GM12878 (cell line): ENCODE results near the gene MOV10L1. TPM values are rescaled to one million over a fixed set of nuclear protein-coding genes. Genes with fewer than 3 reads are reported as not detected.

Experiments used
- ATAC-seq: fragments of 200-7000 bp; cut with Tn5 transposase; 3 replicates; pipeline ENCODE4 v1.9.1; 2020; ENCODE audit warnings: mild to moderate bottlenecking, moderate library complexity
- BruUV-seq: library from RNA; stranded (reverse); fragments of 400-500 nt; replicated peaks from 2 replicates; lab custom pipeline; 2021; lab: Mats Ljungman, UMichigan
- CTCF ChIA-PET: fragments of 300-600 bp; sonication (Branson Sonifier 250); formaldehyde crosslinking; extraction: SDS; loops from one replicate; lab custom pipeline; 2021; ENCODE audit warnings: inconsistent platforms; lab: Yijun Ruan, JAX
- POLR2A ChIA-PET: fragments of 350-600 bp; formaldehyde crosslinking; extraction: SDS; loops from one replicate; lab custom pipeline; 2021; ENCODE audit warnings: inconsistent platforms; lab: Charles Lee
- RAD21 ChIA-PET: fragments of 300-600 bp; sonication (Branson Sonifier 250); formaldehyde crosslinking; loops from one replicate; lab custom pipeline; 2023; ENCODE audit warnings: antibody characterized with exemption; ENCODE audit not compliant: unreplicated experiment; lab: Charles Lee
- SMC1A ChIA-PET: fragments of 300-600 bp; sonication (Branson Sonifier 250); formaldehyde crosslinking; loops from one replicate; lab custom pipeline; 2023; ENCODE audit not compliant: unreplicated experiment, uncharacterized antibody; lab: Charles Lee
- DNase-seq: peaks from one replicate; pipeline ENCODE4 v3.0.0-alpha.2; 2011; ENCODE audit warnings: low read depth, low spot score
- FAIRE-seq: peaks from 3 replicates; lab custom pipeline; 2011; peaks lifted over from hg19 to GRCh38; lab: Jason Lieb, UNC
- H2AFZ ChIP-seq: 2 replicates; pipeline ENCODE4 v1.6.0; 2011; ENCODE audit warnings: low read depth, low read length, control low read depth; ENCODE audit not compliant: control insufficient read depth
- H3K27ac ChIP-seq: 2 replicates; pipeline ENCODE4 v1.5.1; 2011; ENCODE audit warnings: control low read depth; ENCODE audit not compliant: control insufficient read depth, insufficient read depth
- H3K27me3 ChIP-seq, 2 experiments: replicated peaks in 1 of 2; 2 replicates each; pipeline versions ENCODE4 v1.6.0 to v1.6.1; 2011; ENCODE audit warnings: low read length in 1 of 2; ENCODE audit not compliant: control insufficient read depth in 2 of 2, insufficient read depth in 2 of 2
- H3K36me3 ChIP-seq, 2 experiments: 2 replicates each; pipeline ENCODE4 v1.5.1; 2011; ENCODE audit warnings: low read length in 1 of 2; ENCODE audit not compliant: control insufficient read depth in 2 of 2, insufficient read depth in 2 of 2
- H3K4me1 ChIP-seq: 2 replicates; pipeline ENCODE4 v1.6.1; 2011; ENCODE audit warnings: mild to moderate bottlenecking, low read length, moderate library complexity, mixed read lengths; ENCODE audit not compliant: control insufficient read depth, insufficient read depth
- H3K4me2 ChIP-seq: 2 replicates; pipeline ENCODE4 v1.6.0; 2011; ENCODE audit warnings: control low read depth; ENCODE audit not compliant: control insufficient read depth, insufficient read depth
- H3K4me3 ChIP-seq: fragments of 200-600 bp; sonication (generic); 2 replicates; pipeline ENCODE4 v1.5.1; 2016
- H3K79me2 ChIP-seq: 2 replicates; pipeline ENCODE4 v1.6.0; 2011; ENCODE audit warnings: low read length; ENCODE audit not compliant: control insufficient read depth, insufficient read depth
- H3K9ac ChIP-seq: 2 replicates; pipeline ENCODE4 v1.8.0; 2011; ENCODE audit warnings: low read length, control low read depth, mixed read lengths; ENCODE audit not compliant: control insufficient read depth, insufficient read depth
- H3K9me3 ChIP-seq: replicated peaks from 3 replicates; pipeline ENCODE4 v1.5.1; 2011; ENCODE audit warnings: mild to moderate bottlenecking, low read length; ENCODE audit not compliant: control insufficient read depth, insufficient read depth
- H4K20me1 ChIP-seq: 2 replicates; pipeline ENCODE4 v1.6.0; 2011; ENCODE audit not compliant: control insufficient read depth, insufficient read depth
- CBX3 ChIP-seq: fragments of 200-600 bp; sonication (generic); IDR thresholded peaks from 2 replicates; pipeline ENCODE4 v1.6.1; 2016; ENCODE audit warnings: low read depth, borderline replicate concordance
- CTCF ChIP-seq, 3 experiments: IDR thresholded peaks in 2 of 3; conservative IDR thresholded peaks in 1 of 3; 2 replicates each; pipeline ENCODE4 v1.5.1; 2011; ENCODE audit warnings: low read depth in 3 of 3, low read length in 3 of 3, mild to moderate bottlenecking in 3 of 3, control low read depth in 2 of 3, moderate library complexity in 2 of 3, inconsistent platforms in 1 of 3, mixed read lengths in 1 of 3; ENCODE audit not compliant: control insufficient read depth in 2 of 3, insufficient read depth in 1 of 3; ENCODE audit errors: extremely low read depth in 1 of 3
- NFXL1 ChIP-seq: fragments of 450-650 bp; IDR thresholded peaks from 2 replicates; pipeline ENCODE4 v1.6.1; 2017; ENCODE audit warnings: antibody characterized with exemption, mild to moderate bottlenecking, borderline replicate concordance
- NFYB ChIP-seq: IDR thresholded peaks from 2 replicates; pipeline ENCODE4 v1.6.1; 2011; ENCODE audit warnings: low read depth, mild to moderate bottlenecking, low read length, improper control_type of control experiment, moderate library complexity; ENCODE audit not compliant: insufficient read depth
- TARDBP ChIP-seq: IDR thresholded peaks from 2 replicates; pipeline ENCODE4 v1.6.1; 2016; ENCODE audit warnings: borderline replicate concordance
- TCF12 ChIP-seq: IDR thresholded peaks from 2 replicates; pipeline ENCODE4 v1.6.1; 2011; ENCODE audit warnings: low read depth, mild to moderate bottlenecking, low read length
- WGBS: methylation state at CpG from one replicate; pipeline ENCODE4 v1.1.6; 2016; ENCODE audit warnings: low lambda C conversion rate; ENCODE audit not compliant: insufficient replicate concordance, insufficient coverage; ENCODE audit errors: missing lambda C conversion rate; 5-methylcytosine and 5-hydroxymethylcytosine counted together
- in situ Hi-C: fragments of 300-500 bp; cut with MboI; formaldehyde crosslinking; loops from 9 replicates; pipeline ENCODE4 v1.14.3; 2018; ENCODE audit warnings: mixed read lengths
- intact Hi-C: fragments of 100-400 bp; cut with micrococcal nuclease; formaldehyde crosslinking; loops from one replicate; pipeline ENCODE4 v1.14.2; 2022; ENCODE audit not compliant: unreplicated experiment
- polyA plus RNA-seq, 11 experiments: library from polyadenylated mRNA; depleted of rRNA in 4 of 11; unstranded in 6 of 11; stranded (reverse) in 5 of 11; fragments of >200 nt; fragmentation: Nextera tagmentation in 4 of 11; fragmentation: Illumina TruSeq in 1 of 11; extraction: Ambion mirVana in 4 of 11; extraction: Trizol in 1 of 11; gene quantifications; 1 replicate in 1 of 11; 2 replicates in 10 of 11; pipeline versions ENCODE4 v1.2.1 to v1.2.3, GENCODE V29; 2011 to 2016; ENCODE audit warnings: inconsistent platforms in 2 of 11, missing spikeins in 2 of 11, low read depth in 1 of 11
- total RNA-seq, 4 experiments: library from RNA; depleted of rRNA in 3 of 4; stranded (reverse); fragments of >200 nt in 3 of 4; fragmentation: Illumina TruSeq in 1 of 4; extraction: Trizol in 1 of 4; gene quantifications; 2 replicates each; pipeline versions ENCODE4 v1.2.1 to v1.2.3, GENCODE V29; 2013 to 2021
- TF ChIP-seq, protein P1 (sequence below): IDR thresholded peaks from 2 replicates; pipeline ENCODE4 v1.6.1; 2012; ENCODE audit warnings: mild to moderate bottlenecking, low read depth, low read length
- TF ChIP-seq, protein P2 (sequence below): fragments of 150-350 bp; IDR thresholded peaks from 2 replicates; pipeline ENCODE4 v1.6.1; 2016; ENCODE audit warnings: low read depth, low read length

MOV10L1 gene
- total and polyA plus RNA-seq, 10 of the 15 experiments (the other 5 are each of a cell fraction or from before 2014, with no cell fraction given) = 0.22 TPM; not detected in 9

DNA sequence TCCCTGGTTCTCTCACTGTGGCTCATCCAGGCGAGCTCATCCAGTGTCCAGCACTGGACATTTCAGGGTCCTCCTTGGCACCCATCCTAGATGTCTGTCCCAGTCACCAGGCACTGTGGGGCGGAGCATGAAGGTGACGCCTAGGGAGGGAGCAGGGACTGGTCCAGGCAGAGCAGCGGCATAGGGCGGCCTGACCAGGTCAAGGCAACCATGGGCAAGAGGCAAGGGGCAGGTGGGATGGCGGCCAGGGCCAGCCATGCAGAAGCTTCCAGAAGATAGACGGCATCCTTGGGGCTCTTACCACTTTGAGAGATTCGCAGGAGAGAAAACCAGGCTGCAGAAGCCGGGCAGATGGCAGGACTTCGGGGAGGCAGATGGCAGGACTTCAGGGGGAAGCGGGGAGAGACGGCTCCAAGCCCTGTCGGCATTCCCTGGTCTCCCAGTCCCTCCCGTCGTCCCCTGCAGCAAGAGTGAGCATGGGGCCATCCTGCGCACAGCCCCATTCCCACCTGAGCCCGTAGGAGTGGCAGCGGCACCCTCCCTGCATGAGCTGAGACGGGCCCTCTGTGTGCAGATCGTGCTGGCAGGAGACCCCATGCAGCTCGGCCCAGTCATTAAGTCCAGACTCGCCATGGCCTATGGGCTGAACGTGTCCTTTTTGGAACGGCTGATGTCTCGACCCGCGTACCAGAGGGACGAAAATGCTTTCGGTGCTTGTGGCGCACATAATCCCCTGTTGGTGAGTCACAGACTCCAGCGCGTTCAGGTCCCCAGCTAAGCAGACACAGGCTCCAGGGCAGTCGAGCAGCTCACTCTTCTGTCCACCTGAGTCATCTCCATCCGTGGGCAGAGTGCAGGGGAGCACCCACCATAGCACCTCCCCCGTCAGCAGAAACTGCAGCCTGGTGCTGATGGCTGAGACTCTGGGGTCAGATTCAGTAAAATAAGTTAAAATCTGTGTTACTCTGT lies 60.6 kb downstream of the MOV10L1 start:
- no peak for FAIRE-seq
- no peak for TF ChIP-seq CTCF (IDR thresholded peaks at IDR 0.05 in 2 of 3, conservative IDR thresholded peaks at IDR 0.05 in 1 of 3; ENCODE audit: control insufficient read depth in 2 of 3, extremely low read depth in 1 of 3, insufficient read depth in 1 of 3, low read depth in 3 of 3, low read length in 3 of 3)
- TF ChIP-seq NFYB = no peak
- TF ChIP-seq TCF12 = no peak
- no peak for TF ChIP-seq TARDBP
- TF ChIP-seq, protein P1, sequence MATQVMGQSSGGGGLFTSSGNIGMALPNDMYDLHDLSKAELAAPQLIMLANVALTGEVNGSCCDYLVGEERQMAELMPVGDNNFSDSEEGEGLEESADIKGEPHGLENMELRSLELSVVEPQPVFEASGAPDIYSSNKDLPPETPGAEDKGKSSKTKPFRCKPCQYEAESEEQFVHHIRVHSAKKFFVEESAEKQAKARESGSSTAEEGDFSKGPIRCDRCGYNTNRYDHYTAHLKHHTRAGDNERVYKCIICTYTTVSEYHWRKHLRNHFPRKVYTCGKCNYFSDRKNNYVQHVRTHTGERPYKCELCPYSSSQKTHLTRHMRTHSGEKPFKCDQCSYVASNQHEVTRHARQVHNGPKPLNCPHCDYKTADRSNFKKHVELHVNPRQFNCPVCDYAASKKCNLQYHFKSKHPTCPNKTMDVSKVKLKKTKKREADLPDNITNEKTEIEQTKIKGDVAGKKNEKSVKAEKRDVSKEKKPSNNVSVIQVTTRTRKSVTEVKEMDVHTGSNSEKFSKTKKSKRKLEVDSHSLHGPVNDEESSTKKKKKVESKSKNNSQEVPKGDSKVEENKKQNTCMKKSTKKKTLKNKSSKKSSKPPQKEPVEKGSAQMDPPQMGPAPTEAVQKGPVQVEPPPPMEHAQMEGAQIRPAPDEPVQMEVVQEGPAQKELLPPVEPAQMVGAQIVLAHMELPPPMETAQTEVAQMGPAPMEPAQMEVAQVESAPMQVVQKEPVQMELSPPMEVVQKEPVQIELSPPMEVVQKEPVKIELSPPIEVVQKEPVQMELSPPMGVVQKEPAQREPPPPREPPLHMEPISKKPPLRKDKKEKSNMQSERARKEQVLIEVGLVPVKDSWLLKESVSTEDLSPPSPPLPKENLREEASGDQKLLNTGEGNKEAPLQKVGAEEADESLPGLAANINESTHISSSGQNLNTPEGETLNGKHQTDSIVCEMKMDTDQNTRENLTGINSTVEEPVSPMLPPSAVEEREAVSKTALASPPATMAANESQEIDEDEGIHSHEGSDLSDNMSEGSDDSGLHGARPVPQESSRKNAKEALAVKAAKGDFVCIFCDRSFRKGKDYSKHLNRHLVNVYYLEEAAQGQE = no peak
- TF ChIP-seq CBX3 = no peak
- no peak for TF ChIP-seq NFXL1
- TF ChIP-seq, protein P2, sequence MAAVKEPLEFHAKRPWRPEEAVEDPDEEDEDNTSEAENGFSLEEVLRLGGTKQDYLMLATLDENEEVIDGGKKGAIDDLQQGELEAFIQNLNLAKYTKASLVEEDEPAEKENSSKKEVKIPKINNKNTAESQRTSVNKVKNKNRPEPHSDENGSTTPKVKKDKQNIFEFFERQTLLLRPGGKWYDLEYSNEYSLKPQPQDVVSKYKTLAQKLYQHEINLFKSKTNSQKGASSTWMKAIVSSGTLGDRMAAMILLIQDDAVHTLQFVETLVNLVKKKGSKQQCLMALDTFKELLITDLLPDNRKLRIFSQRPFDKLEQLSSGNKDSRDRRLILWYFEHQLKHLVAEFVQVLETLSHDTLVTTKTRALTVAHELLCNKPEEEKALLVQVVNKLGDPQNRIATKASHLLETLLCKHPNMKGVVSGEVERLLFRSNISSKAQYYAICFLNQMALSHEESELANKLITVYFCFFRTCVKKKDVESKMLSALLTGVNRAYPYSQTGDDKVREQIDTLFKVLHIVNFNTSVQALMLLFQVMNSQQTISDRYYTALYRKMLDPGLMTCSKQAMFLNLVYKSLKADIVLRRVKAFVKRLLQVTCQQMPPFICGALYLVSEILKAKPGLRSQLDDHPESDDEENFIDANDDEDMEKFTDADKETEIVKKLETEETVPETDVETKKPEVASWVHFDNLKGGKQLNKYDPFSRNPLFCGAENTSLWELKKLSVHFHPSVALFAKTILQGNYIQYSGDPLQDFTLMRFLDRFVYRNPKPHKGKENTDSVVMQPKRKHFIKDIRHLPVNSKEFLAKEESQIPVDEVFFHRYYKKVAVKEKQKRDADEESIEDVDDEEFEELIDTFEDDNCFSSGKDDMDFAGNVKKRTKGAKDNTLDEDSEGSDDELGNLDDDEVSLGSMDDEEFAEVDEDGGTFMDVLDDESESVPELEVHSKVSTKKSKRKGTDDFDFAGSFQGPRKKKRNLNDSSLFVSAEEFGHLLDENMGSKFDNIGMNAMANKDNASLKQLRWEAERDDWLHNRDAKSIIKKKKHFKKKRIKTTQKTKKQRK = no peak

More for the DNA sequence above, 60.6 kb downstream of the MOV10L1 start:
- ATAC-seq = no peak
- Histone ChIP-seq H3K4me2 (no peak overlapping the region), H2AFZ (no peak overlapping the region), H3K27me3 (no peaks in the 10 kb centered on the region; a peak in 2 of 4 replicates), H3K9ac (no peak overlapping the region), H3K27ac (no peak overlapping the region), H3K4me3 (no peak overlapping the region), H3K4me1 (no peaks in the 10 kb centered on the region), H3K79me2 (no peaks in the 10 kb centered on the region), H4K20me1 (no peaks in the 10 kb centered on the region), H3K9me3 (no peaks in the 10 kb centered on the region), H3K36me3 (no peaks in the 10 kb centered on the region)
- no peak for DNase-seq
- POLR2A ChIA-PET = no interaction called here
- RAD21 ChIA-PET = interaction anchor here (1.0 to 1.1 kb wide), 2 partner anchors 58 to 63 kb away, joined by 3 to 4 read pairs; no protein-coding TSS in a partner anchor
- intact Hi-C loops = no loop called here
- in situ Hi-C loops = no loop called here
- SMC1A ChIA-PET = no interaction called here
- 55% methylated on average over 35 of the region's 35 CpGs for WGBS
- CTCF ChIA-PET = interaction anchor here (0.6 to 2.4 kb wide), 6 partner anchors 36 to 471 kb away, joined by 3 to 13 read pairs (median 3); no protein-coding TSS in a partner anchor
- BruUV-seq = no TSS peak
